WTC11 (cell line): Measurements from ENCODE around the gene ACTC1. TPM values are rescaled to one million over a fixed set of nuclear protein-coding genes. Genes with fewer than 3 reads are reported as not detected.

Experiments
- ATAC-seq: fragments of 200-7000 bp; cut with Tn5 transposase; 2 replicates; pipeline ENCODE4 v1.10.0; 2021; ENCODE audit warnings: mild to moderate bottlenecking, moderate library complexity
- CTCF ChIA-PET: fragments of 300-600 bp; sonication (Branson Sonifier 250); formaldehyde crosslinking; loops from one replicate; lab custom pipeline; 2021; ENCODE audit warnings: antibody characterized with exemption; lab: Charles Lee
- POLR2A ChIA-PET: fragments of 350-600 bp; sonication (Branson Sonifier 250); formaldehyde crosslinking; loops from one replicate; lab custom pipeline; 2021; ENCODE audit warnings: antibody characterized with exemption; lab: Charles Lee
- DNase-seq: peaks from one replicate; pipeline ENCODE4 v3.0.0; 2021; ENCODE audit warnings: low spot score
- H3K27ac Mint-ChIP-seq: 2 replicates; pipeline ENCODE4 v1.8.0; 2021; ENCODE audit warnings: mixed read lengths
- H3K27me3 Mint-ChIP-seq: 2 replicates; pipeline ENCODE4 v1.8.0; 2021; ENCODE audit warnings: low read depth, mild to moderate bottlenecking, moderate library complexity, mixed read lengths
- H3K36me3 Mint-ChIP-seq: 2 replicates; pipeline ENCODE4 v1.8.0; 2021; ENCODE audit warnings: mixed read lengths
- H3K4me1 Mint-ChIP-seq: 2 replicates; pipeline ENCODE4 v1.8.0; 2022; ENCODE audit warnings: mixed read lengths
- H3K4me3 Mint-ChIP-seq: 2 replicates; pipeline ENCODE4 v1.8.0; 2021; ENCODE audit warnings: mild to moderate bottlenecking, moderate library complexity, mixed read lengths
- H3K9me3 Mint-ChIP-seq: 2 replicates; pipeline ENCODE4 v1.8.0; 2021; ENCODE audit warnings: mixed read lengths
- CBFB ChIP-seq: sonication (generic); formaldehyde crosslinking; IDR thresholded peaks from 2 replicates; pipeline ENCODE4 v1.8.1; 2022; ENCODE audit warnings: mild to moderate bottlenecking, low read depth, missing genetic modification reagents
- FOXJ3 ChIP-seq: sonication (generic); formaldehyde crosslinking; IDR thresholded peaks from 2 replicates; pipeline ENCODE4 v1.9.0; 2021; ENCODE audit warnings: missing genetic modification reagents, mild to moderate bottlenecking, borderline replicate concordance
- FOXK1 ChIP-seq: sonication (generic); formaldehyde crosslinking; IDR thresholded peaks from 2 replicates; pipeline ENCODE4 v1.8.0; 2022; ENCODE audit warnings: mild to moderate bottlenecking, moderate library complexity, missing genetic modification reagents
- JUN ChIP-seq: sonication (generic); formaldehyde crosslinking; IDR thresholded peaks from 2 replicates; pipeline ENCODE4 v1.8.0; 2023; ENCODE audit warnings: mild to moderate bottlenecking, missing genetic modification reagents
- MYBL2 ChIP-seq: sonication (generic); formaldehyde crosslinking; IDR thresholded peaks from 2 replicates; pipeline ENCODE4 v1.8.1; 2023; ENCODE audit warnings: mild to moderate bottlenecking, moderate library complexity, missing genetic modification reagents
- NFE2L1 ChIP-seq: sonication (generic); formaldehyde crosslinking; IDR thresholded peaks from 2 replicates; pipeline ENCODE4 v1.8.1; 2023; ENCODE audit warnings: missing genetic modification reagents
- RELA ChIP-seq: sonication (generic); formaldehyde crosslinking; IDR thresholded peaks from 2 replicates; pipeline ENCODE4 v1.8.1; 2022; ENCODE audit warnings: missing genetic modification reagents, mild to moderate bottlenecking, borderline replicate concordance
- RORB ChIP-seq: fragments of 250-450 bp; sonication (Bioruptor Pico); IDR thresholded peaks from 2 replicates; pipeline ENCODE4 v1.9.0; 2021; ENCODE audit warnings: mild to moderate bottlenecking
- SMAD3 ChIP-seq: sonication (generic); formaldehyde crosslinking; IDR thresholded peaks from 2 replicates; pipeline ENCODE4 v1.8.0; 2022; ENCODE audit warnings: missing genetic modification reagents, mild to moderate bottlenecking, borderline replicate concordance
- SOX15 ChIP-seq: fragments of 250-450 bp; sonication (Bioruptor Pico); IDR thresholded peaks from 2 replicates; pipeline ENCODE4 v1.9.0; 2021; ENCODE audit warnings: mild to moderate bottlenecking
- ZNF232 ChIP-seq: sonication (generic); formaldehyde crosslinking; IDR thresholded peaks from 2 replicates; pipeline ENCODE4 v1.8.0; 2022; ENCODE audit warnings: mild to moderate bottlenecking, missing genetic modification reagents
- total RNA-seq: library from RNA; stranded (reverse); gene quantifications from 3 replicates; pipeline ENCODE4 v1.2.3, GENCODE V29; 2021
- TF ChIP-seq, protein P1 (sequence below): fragments of 250-450 bp; sonication (Bioruptor Pico); IDR thresholded peaks from 2 replicates; pipeline ENCODE4 v1.9.0; 2021; ENCODE audit warnings: mild to moderate bottlenecking
- TF ChIP-seq, protein P2 (sequence below): sonication (generic); formaldehyde crosslinking; IDR thresholded peaks from 2 replicates; pipeline ENCODE4 v1.8.0; 2023; ENCODE audit warnings: mild to moderate bottlenecking, missing genetic modification reagents
- TF ChIP-seq, protein P3 (sequence below): sonication (generic); formaldehyde crosslinking; IDR thresholded peaks from 2 replicates; pipeline ENCODE4 v1.8.1; 2023; ENCODE audit warnings: mild to moderate bottlenecking, missing genetic modification reagents
- TF ChIP-seq, protein P4 (sequence below): sonication (generic); formaldehyde crosslinking; IDR thresholded peaks from 2 replicates; pipeline ENCODE4 v1.8.0; 2022; ENCODE audit warnings: mild to moderate bottlenecking, missing genetic modification reagents
- TF ChIP-seq, protein P5 (sequence below): sonication (generic); formaldehyde crosslinking; IDR thresholded peaks from 2 replicates; pipeline ENCODE4 v1.8.0; 2022; ENCODE audit warnings: mild to moderate bottlenecking, missing genetic modification reagents
- TF ChIP-seq, protein P6 (sequence below): sonication (generic); formaldehyde crosslinking; IDR thresholded peaks from 2 replicates; pipeline ENCODE4 v1.8.0; 2023; ENCODE audit warnings: missing genetic modification reagents

Gene ACTC1
- total RNA-seq, 1 experiment from 2014 or later: 12.6 TPM

DNA sequence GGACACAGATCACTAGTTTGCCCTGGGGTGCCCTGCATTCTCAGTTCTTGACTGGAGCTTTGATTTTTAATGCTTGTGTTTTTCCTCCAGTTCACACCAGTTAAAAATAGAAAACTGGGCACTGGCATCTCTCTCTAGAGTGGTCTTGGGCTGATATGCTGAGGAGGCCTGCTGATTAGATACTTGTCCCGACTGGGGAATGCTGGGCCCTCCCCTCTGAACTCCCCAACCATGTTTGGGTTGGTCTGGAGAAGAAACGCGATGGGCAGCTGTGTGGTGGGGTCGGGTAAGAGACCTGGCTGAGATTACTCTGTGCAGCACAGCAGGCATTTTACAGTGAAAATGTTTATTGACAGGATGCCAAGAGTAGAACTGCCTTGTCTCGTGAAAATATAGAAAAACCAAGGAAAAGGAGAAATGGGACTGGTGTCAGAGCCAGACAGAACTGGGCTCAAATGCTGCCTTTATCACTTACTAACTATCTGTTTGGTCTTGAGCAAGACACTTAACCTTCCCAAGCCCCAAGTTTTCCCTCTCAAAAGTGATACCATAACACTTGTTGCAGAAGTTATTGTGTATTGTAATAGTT is 1.6 kb upstream of the ACTC1 start (continued):
- TF ChIP-seq, protein P1, sequence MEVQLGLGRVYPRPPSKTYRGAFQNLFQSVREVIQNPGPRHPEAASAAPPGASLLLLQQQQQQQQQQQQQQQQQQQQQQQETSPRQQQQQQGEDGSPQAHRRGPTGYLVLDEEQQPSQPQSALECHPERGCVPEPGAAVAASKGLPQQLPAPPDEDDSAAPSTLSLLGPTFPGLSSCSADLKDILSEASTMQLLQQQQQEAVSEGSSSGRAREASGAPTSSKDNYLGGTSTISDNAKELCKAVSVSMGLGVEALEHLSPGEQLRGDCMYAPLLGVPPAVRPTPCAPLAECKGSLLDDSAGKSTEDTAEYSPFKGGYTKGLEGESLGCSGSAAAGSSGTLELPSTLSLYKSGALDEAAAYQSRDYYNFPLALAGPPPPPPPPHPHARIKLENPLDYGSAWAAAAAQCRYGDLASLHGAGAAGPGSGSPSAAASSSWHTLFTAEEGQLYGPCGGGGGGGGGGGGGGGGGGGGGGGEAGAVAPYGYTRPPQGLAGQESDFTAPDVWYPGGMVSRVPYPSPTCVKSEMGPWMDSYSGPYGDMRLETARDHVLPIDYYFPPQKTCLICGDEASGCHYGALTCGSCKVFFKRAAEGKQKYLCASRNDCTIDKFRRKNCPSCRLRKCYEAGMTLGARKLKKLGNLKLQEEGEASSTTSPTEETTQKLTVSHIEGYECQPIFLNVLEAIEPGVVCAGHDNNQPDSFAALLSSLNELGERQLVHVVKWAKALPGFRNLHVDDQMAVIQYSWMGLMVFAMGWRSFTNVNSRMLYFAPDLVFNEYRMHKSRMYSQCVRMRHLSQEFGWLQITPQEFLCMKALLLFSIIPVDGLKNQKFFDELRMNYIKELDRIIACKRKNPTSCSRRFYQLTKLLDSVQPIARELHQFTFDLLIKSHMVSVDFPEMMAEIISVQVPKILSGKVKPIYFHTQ (CRISPR knock-in tag): no peak
- TF ChIP-seq, protein P2, sequence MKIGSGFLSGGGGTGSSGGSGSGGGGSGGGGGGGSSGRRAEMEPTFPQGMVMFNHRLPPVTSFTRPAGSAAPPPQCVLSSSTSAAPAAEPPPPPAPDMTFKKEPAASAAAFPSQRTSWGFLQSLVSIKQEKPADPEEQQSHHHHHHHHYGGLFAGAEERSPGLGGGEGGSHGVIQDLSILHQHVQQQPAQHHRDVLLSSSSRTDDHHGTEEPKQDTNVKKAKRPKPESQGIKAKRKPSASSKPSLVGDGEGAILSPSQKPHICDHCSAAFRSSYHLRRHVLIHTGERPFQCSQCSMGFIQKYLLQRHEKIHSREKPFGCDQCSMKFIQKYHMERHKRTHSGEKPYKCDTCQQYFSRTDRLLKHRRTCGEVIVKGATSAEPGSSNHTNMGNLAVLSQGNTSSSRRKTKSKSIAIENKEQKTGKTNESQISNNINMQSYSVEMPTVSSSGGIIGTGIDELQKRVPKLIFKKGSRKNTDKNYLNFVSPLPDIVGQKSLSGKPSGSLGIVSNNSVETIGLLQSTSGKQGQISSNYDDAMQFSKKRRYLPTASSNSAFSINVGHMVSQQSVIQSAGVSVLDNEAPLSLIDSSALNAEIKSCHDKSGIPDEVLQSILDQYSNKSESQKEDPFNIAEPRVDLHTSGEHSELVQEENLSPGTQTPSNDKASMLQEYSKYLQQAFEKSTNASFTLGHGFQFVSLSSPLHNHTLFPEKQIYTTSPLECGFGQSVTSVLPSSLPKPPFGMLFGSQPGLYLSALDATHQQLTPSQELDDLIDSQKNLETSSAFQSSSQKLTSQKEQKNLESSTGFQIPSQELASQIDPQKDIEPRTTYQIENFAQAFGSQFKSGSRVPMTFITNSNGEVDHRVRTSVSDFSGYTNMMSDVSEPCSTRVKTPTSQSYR (CRISPR knock-in tag): no peak
- TF ChIP-seq NFE2L1 (CRISPR knock-in tag): no peak
- no peak for TF ChIP-seq ZNF232
- TF ChIP-seq, protein P3, sequence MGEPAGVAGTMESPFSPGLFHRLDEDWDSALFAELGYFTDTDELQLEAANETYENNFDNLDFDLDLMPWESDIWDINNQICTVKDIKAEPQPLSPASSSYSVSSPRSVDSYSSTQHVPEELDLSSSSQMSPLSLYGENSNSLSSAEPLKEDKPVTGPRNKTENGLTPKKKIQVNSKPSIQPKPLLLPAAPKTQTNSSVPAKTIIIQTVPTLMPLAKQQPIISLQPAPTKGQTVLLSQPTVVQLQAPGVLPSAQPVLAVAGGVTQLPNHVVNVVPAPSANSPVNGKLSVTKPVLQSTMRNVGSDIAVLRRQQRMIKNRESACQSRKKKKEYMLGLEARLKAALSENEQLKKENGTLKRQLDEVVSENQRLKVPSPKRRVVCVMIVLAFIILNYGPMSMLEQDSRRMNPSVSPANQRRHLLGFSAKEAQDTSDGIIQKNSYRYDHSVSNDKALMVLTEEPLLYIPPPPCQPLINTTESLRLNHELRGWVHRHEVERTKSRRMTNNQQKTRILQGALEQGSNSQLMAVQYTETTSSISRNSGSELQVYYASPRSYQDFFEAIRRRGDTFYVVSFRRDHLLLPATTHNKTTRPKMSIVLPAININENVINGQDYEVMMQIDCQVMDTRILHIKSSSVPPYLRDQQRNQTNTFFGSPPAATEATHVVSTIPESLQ (CRISPR knock-in tag): no peak
- TF ChIP-seq RORB: no peak

DNA sequence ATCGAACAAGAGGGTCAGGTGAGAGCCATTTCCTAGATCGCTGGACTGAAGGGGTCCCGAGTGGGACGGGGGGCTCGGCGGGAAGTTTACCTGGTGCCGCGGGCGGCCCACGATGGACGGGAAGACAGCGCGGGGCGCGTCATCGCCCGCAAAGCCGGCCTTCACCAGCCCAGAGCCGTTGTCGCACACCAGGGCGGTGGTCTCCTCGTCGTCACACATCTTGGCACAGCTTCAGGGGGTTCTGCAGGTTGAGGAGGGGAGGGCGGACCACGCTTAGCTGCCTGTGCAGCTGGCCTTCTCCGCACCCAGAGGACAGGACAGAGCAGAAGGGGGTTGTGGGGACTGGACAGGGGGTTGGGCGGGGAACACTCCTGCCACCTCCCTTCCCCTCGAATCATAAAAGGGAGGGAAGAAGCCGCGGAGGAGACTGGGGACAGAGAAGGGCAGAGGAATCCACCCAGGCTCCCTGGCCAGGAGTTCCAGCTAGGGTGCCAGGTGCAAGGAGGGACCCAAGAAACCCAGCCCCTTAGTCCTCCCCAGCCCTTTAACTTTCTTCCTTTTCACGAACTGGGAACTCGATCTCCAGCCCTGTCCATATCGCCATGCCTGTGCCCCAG is 651 bp downstream of the ACTC1 start:
- H3K4me1 Mint-ChIP-seq: peaks cover 8% of the 10 kb centered on the region
- ChIA-PET CTCF (no interaction called here), POLR2A (no interaction called here)
- no peaks in the 10 kb centered on the region for H3K9me3 Mint-ChIP-seq
- no peak overlapping the region for H3K27ac Mint-ChIP-seq
- DNase-seq (no peak), ATAC-seq (peak; percentile 13)
- H3K27me3 Mint-ChIP-seq: peaks cover 39% of the 10 kb centered on the region
- no peaks in the 10 kb centered on the region for H3K36me3 Mint-ChIP-seq
- TF ChIP-seq, protein P4, sequence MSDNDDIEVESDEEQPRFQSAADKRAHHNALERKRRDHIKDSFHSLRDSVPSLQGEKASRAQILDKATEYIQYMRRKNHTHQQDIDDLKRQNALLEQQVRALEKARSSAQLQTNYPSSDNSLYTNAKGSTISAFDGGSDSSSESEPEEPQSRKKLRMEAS (CRISPR knock-in tag): peak; percentile 6; the same call in 1 of the 2 replicates
- no peak for TF ChIP-seq SMAD3
- peak overlapping the region; percentile 71 for H3K4me3 Mint-ChIP-seq

DNA sequence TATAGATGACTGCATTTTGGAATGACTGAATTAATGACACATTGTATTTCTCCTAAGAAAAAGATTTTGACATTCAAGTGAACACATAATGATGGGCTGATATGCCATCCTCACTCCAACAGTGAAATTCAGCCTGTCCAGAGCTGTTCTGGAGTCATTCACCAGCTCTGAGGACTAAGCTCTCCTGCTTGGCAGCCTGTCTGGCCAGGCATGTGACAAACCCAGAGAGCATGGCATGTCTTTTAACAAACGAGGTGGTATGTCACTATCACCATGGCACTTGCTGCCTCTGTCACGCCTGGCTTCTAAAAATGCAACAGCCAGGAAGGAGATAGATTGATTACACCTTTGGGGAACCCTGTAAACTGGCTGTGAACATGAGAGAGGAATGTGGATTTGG is 1.4 kb downstream of the ACTC1 start:
- ATAC-seq: no peak
- peak overlapping the region; percentile 71 for H3K4me3 Mint-ChIP-seq
- no peaks in the 10 kb centered on the region; the same call in 1 of the 2 replicates for H3K4me1 Mint-ChIP-seq
- no peak for TF ChIP-seq SOX15 (CRISPR knock-in tag)
- TF ChIP-seq, protein P1 (CRISPR knock-in tag): no peak
- TF ChIP-seq, protein P5, sequence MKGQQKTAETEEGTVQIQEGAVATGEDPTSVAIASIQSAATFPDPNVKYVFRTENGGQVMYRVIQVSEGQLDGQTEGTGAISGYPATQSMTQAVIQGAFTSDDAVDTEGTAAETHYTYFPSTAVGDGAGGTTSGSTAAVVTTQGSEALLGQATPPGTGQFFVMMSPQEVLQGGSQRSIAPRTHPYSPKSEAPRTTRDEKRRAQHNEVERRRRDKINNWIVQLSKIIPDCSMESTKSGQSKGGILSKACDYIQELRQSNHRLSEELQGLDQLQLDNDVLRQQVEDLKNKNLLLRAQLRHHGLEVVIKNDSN: no peak
- TF ChIP-seq JUN: no peak
- no peak for TF ChIP-seq MYBL2
- TF ChIP-seq, protein P6, sequence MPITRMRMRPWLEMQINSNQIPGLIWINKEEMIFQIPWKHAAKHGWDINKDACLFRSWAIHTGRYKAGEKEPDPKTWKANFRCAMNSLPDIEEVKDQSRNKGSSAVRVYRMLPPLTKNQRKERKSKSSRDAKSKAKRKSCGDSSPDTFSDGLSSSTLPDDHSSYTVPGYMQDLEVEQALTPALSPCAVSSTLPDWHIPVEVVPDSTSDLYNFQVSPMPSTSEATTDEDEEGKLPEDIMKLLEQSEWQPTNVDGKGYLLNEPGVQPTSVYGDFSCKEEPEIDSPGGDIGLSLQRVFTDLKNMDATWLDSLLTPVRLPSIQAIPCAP (CRISPR knock-in tag): no peak
- TF ChIP-seq FOXK1 (CRISPR knock-in tag): no peak
- no peak for TF ChIP-seq SMAD3
- TF ChIP-seq FOXJ3 (CRISPR knock-in tag): no peak
- TF ChIP-seq NFE2L1 (CRISPR knock-in tag): no peak
- TF ChIP-seq CBFB (CRISPR knock-in tag): no peak
- TF ChIP-seq RELA (CRISPR knock-in tag): no peak

More for the DNA sequence above, 1.4 kb downstream of the ACTC1 start:
- Mint-ChIP-seq H3K27ac (no peak overlapping the region), H3K36me3 (no peaks in the 10 kb centered on the region), H3K9me3 (no peaks in the 10 kb centered on the region), H3K27me3 (peaks cover 39% of the 10 kb centered on the region)
- CTCF ChIA-PET: no interaction called here
- DNase-seq: no peak
- POLR2A ChIA-PET: no interaction called here
